DND-41 (cell line): ENCODE data around the gene MORF4L1.

Experiments used
- CTCF ChIP-seq: IDR thresholded peaks from 2 replicates; pipeline ENCODE4 v1.5.1; 2012; ENCODE audit warnings: borderline replicate concordance, low read length, moderate library complexity, mild to moderate bottlenecking; ENCODE audit not compliant: poor library complexity, severe bottlenecking; ENCODE audit errors: extremely low read depth
- EZH2 ChIP-seq: IDR thresholded peaks from 3 replicates; pipeline ENCODE4 v1.6.1; 2012; ENCODE audit warnings: borderline replicate concordance, low read depth, mild to moderate bottlenecking, moderate library complexity, low read length, inconsistent platforms; ENCODE audit not compliant: severe bottlenecking

GRCh38 chr15:78914027-78914764 is 41.5 kb downstream of the MORF4L1 start:
- TF ChIP-seq CTCF (peak; percentile 37), EZH2 (no peak)
